GM18517 (cell line): ENCODE results near the gene KIRREL3.

Experiments used
- ATAC-seq: cut with Tn5 transposase; IDR thresholded peaks from one replicate; pipeline ENCODE4 v1.9.1; 2021; ENCODE audit warnings: mild to moderate bottlenecking, moderate library complexity; ENCODE audit not compliant: unreplicated experiment

KIRREL3 gene

GRCh38 chr11:126918556-126918955 is 82.0 kb downstream of the KIRREL3 start:
- ATAC-seq = no peak

GRCh38 chr11:126917531-126918204 is 82.9 kb downstream of the KIRREL3 start:
- ATAC-seq = peak; percentile 97

GRCh38 chr11:126915430-126915829 is 85.1 kb downstream of the KIRREL3 start:
- ATAC-seq = no peak

- ATAC-seq = no peak
Observed at GRCh38 chr11:126914941-126915340, 85.6 kb downstream of the KIRREL3 start.

GRCh38 chr11:126914166-126914565 is 86.4 kb downstream of the KIRREL3 start:
- ATAC-seq = no peak

GRCh38 chr11:126904520-126904919 is 96.0 kb downstream of the KIRREL3 start:
- no peak for ATAC-seq

- no peak for ATAC-seq
Observed at GRCh38 chr11:126901783-126902182, 98.8 kb downstream of the KIRREL3 start.

- no peak for ATAC-seq
Observed at GRCh38 chr11:126899961-126900748, 100.4 kb downstream of the KIRREL3 start.

GRCh38 chr11:126898802-126899201 is 101.8 kb downstream of the KIRREL3 start:
- no peak for ATAC-seq

GRCh38 chr11:126897430-126897829 is 103.1 kb downstream of the KIRREL3 start:
- ATAC-seq = no peak

GRCh38 chr11:126896025-126896424 is 104.5 kb downstream of the KIRREL3 start:
- ATAC-seq = no peak

- ATAC-seq = no peak
Observed at GRCh38 chr11:126893796-126894195, 106.8 kb downstream of the KIRREL3 start.

- no peak for ATAC-seq
Observed at GRCh38 chr11:126892756-126893155, 107.8 kb downstream of the KIRREL3 start.

- no peak for ATAC-seq
Observed at GRCh38 chr11:126891556-126892217, 108.9 kb downstream of the KIRREL3 start.

- ATAC-seq = no peak
Observed at GRCh38 chr11:126890561-126890960, 110.0 kb downstream of the KIRREL3 start.

- ATAC-seq = no peak
Observed at GRCh38 chr11:126888115-126888712, 112.4 kb downstream of the KIRREL3 start.

- ATAC-seq = no peak
Observed at GRCh38 chr11:126886636-126887035, 113.9 kb downstream of the KIRREL3 start.

GRCh38 chr11:126886085-126886484 is 114.5 kb downstream of the KIRREL3 start:
- ATAC-seq = no peak

GRCh38 chr11:126884594-126884993 is 116.0 kb downstream of the KIRREL3 start:
- ATAC-seq = no peak

GRCh38 chr11:126884192-126884591 is 116.4 kb downstream of the KIRREL3 start:
- no peak for ATAC-seq

GRCh38 chr11:126880872-126881271 is 119.7 kb downstream of the KIRREL3 start:
- no peak for ATAC-seq
